ENCODE measurements around the gene RNU5D-1. TPM values are rescaled to one million over a fixed set of nuclear protein-coding genes. Genes with fewer than 3 reads are reported as not detected.
A peak's percentile ranks its signal among the peaks of the same experiment; 100 is the strongest.

RNU5D-1 gene
- total and polyA plus RNA-seq, 2 of the 13 experiments (the other 11 are each of a cell fraction or from before 2014, with no cell fraction given) = 165 TPM; not detected in 1

DNA sequence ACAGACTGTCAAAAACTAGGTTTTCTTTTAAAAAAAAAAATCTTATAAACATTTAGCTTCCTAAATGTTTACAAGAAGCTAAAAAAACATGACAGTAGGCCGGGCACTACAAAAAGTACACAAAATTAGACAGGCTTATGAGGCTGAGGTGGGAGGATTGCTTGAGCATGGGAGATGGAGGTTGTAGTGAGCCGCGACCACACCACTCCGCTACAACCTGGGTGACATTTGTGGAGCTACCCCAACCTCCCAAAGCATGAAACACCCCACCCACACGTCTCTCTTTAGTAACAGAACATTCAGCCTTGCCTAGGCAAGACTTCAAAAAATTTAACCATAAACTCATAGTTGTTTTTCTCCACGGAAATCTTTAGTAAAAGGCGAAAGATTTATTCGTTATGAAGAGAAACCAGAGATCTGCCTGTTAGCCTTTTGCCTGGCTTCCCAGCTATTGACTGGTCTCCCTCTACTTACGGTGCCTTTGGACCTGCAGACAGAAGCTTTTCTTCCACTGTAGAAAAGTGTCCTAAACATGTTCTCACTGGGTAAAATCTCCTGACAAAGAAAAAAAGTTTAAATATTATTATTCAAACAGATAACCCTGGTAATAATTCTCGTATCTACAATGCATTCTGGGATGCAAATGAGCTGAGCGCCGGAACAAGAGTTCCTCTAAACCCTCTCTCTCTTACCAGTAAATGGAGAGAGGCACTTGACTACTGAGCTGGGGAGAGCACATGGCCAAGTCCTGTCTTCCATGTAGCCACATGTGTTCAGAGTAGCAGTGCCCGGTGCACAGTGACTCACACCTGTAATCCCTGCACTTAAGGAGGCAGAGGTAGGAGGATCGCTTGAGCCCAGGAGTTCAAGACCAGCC is 9.2 kb downstream of the RNU5D-1 start (continued):
- TF ChIP-seq, protein P1, sequence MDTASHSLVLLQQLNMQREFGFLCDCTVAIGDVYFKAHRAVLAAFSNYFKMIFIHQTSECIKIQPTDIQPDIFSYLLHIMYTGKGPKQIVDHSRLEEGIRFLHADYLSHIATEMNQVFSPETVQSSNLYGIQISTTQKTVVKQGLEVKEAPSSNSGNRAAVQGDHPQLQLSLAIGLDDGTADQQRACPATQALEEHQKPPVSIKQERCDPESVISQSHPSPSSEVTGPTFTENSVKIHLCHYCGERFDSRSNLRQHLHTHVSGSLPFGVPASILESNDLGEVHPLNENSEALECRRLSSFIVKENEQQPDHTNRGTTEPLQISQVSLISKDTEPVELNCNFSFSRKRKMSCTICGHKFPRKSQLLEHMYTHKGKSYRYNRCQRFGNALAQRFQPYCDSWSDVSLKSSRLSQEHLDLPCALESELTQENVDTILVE (CRISPR knock-in tag; IDR thresholded peaks at IDR 0.05) = peak; percentile 62; the same call in 1 of the 2 replicates
- TF ChIP-seq, protein P2, sequence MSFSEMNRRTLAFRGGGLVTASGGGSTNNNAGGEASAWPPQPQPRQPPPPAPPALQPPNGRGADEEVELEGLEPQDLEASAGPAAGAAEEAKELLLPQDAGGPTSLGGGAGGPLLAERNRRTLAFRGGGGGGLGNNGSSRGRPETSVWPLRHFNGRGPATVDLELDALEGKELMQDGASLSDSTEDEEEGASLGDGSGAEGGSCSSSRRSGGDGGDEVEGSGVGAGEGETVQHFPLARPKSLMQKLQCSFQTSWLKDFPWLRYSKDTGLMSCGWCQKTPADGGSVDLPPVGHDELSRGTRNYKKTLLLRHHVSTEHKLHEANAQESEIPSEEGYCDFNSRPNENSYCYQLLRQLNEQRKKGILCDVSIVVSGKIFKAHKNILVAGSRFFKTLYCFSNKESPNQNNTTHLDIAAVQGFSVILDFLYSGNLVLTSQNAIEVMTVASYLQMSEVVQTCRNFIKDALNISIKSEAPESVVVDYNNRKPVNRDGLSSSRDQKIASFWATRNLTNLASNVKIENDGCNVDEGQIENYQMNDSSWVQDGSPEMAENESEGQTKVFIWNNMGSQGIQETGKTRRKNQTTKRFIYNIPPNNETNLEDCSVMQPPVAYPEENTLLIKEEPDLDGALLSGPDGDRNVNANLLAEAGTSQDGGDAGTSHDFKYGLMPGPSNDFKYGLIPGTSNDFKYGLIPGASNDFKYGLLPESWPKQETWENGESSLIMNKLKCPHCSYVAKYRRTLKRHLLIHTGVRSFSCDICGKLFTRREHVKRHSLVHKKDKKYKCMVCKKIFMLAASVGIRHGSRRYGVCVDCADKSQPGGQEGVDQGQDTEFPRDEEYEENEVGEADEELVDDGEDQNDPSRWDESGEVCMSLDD (CRISPR knock-in tag; IDR thresholded peaks at IDR 0.05; ENCODE audit: borderline replicate concordance) = no peak
- TF ChIP-seq PRPF4 (IDR thresholded peaks at IDR 0.05; ENCODE audit: low read depth, low read length, poor library complexity, severe bottlenecking) (no peak), ZFP1 (CRISPR knock-in tag; IDR thresholded peaks at IDR 0.05) (peak; percentile 92), ARHGAP35 (CRISPR knock-in tag; IDR thresholded peaks at IDR 0.05; ENCODE audit: borderline replicate concordance) (no peak), LCORL (IDR thresholded peaks at IDR 0.05) (no peak), LCORL (CRISPR knock-in tag; IDR thresholded peaks at IDR 0.05) (no peak), SNAI1 (CRISPR knock-in tag; IDR thresholded peaks at IDR 0.05; ENCODE audit: borderline replicate concordance) (no peak), NR2C2 (CRISPR knock-in tag; IDR thresholded peaks at IDR 0.05; ENCODE audit: borderline replicate concordance) (peak; percentile 31; the same call in 1 of the 2 replicates), KDM5B (CRISPR knock-in tag; IDR thresholded peaks at IDR 0.05; ENCODE audit: borderline replicate concordance) (no peak), FOXO1 (CRISPR knock-in tag; IDR thresholded peaks at IDR 0.05) (peak; percentile 62; the same call in 1 of the 2 replicates), ZIK1 (CRISPR knock-in tag; IDR thresholded peaks at IDR 0.05; ENCODE audit: borderline replicate concordance, low read depth) (peak; percentile 75; the same call in 1 of the 2 replicates), ZNF207 (IDR thresholded peaks at IDR 0.05; ENCODE audit: borderline replicate concordance) (no peak), SAP130 (CRISPR knock-in tag; IDR thresholded peaks at IDR 0.05; ENCODE audit: low read depth) (peak; percentile 56), HNF4A (CRISPR knock-in tag; IDR thresholded peaks at IDR 0.05) (no peak)
- TF ChIP-seq, protein P3, sequence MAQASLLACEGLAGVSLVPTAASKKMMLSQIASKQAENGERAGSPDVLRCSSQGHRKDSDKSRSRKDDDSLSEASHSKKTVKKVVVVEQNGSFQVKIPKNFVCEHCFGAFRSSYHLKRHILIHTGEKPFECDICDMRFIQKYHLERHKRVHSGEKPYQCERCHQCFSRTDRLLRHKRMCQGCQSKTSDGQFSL (CRISPR knock-in tag; IDR thresholded peaks at IDR 0.05) = peak; percentile 61; the same call in 1 of the 2 replicates
- TF ChIP-seq, protein P4, sequence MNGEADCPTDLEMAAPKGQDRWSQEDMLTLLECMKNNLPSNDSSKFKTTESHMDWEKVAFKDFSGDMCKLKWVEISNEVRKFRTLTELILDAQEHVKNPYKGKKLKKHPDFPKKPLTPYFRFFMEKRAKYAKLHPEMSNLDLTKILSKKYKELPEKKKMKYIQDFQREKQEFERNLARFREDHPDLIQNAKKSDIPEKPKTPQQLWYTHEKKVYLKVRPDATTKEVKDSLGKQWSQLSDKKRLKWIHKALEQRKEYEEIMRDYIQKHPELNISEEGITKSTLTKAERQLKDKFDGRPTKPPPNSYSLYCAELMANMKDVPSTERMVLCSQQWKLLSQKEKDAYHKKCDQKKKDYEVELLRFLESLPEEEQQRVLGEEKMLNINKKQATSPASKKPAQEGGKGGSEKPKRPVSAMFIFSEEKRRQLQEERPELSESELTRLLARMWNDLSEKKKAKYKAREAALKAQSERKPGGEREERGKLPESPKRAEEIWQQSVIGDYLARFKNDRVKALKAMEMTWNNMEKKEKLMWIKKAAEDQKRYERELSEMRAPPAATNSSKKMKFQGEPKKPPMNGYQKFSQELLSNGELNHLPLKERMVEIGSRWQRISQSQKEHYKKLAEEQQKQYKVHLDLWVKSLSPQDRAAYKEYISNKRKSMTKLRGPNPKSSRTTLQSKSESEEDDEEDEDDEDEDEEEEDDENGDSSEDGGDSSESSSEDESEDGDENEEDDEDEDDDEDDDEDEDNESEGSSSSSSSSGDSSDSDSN (CRISPR knock-in tag; IDR thresholded peaks at IDR 0.05) = peak; percentile 56; the same call in 1 of the 2 replicates
- TF ChIP-seq, protein P5, sequence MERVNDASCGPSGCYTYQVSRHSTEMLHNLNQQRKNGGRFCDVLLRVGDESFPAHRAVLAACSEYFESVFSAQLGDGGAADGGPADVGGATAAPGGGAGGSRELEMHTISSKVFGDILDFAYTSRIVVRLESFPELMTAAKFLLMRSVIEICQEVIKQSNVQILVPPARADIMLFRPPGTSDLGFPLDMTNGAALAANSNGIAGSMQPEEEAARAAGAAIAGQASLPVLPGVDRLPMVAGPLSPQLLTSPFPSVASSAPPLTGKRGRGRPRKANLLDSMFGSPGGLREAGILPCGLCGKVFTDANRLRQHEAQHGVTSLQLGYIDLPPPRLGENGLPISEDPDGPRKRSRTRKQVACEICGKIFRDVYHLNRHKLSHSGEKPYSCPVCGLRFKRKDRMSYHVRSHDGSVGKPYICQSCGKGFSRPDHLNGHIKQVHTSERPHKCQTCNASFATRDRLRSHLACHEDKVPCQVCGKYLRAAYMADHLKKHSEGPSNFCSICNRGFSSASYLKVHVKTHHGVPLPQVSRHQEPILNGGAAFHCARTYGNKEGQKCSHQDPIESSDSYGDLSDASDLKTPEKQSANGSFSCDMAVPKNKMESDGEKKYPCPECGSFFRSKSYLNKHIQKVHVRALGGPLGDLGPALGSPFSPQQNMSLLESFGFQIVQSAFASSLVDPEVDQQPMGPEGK (CRISPR knock-in tag; IDR thresholded peaks at IDR 0.05) = peak; percentile 54
- TF ChIP-seq, protein P6, sequence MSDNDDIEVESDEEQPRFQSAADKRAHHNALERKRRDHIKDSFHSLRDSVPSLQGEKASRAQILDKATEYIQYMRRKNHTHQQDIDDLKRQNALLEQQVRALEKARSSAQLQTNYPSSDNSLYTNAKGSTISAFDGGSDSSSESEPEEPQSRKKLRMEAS (IDR thresholded peaks at IDR 0.05) = peak; percentile 73
- TF ChIP-seq, protein P7, sequence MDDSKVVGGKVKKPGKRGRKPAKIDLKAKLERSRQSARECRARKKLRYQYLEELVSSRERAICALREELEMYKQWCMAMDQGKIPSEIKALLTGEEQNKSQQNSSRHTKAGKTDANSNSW (CRISPR knock-in tag; IDR thresholded peaks at IDR 0.05; ENCODE audit: borderline replicate concordance) = no peak

Measured in HepG2 (cell line).